Fibroblast of pulmonary artery (primary cell): ENCODE results near the gene FAM114A2.

Experiments used
- DNase-seq: peaks from one replicate; pipeline ENCODE4 v3.0.0-alpha.2; 2010; ENCODE audit warnings: low read depth
- H3K4me3 ChIP-seq: replicated peaks from 2 replicates; pipeline ENCODE4 v1.5.1; 2011; ENCODE audit warnings: low read depth, mild to moderate bottlenecking, control low read depth, low read length, moderate library complexity
- TF ChIP-seq, protein P1 (sequence below): IDR thresholded peaks from 2 replicates; pipeline ENCODE4 v1.5.1; 2011; ENCODE audit warnings: mild to moderate bottlenecking, control low read depth, low read length, inconsistent platforms; ENCODE audit errors: missing control alignments

Gene FAM114A2

DNA sequence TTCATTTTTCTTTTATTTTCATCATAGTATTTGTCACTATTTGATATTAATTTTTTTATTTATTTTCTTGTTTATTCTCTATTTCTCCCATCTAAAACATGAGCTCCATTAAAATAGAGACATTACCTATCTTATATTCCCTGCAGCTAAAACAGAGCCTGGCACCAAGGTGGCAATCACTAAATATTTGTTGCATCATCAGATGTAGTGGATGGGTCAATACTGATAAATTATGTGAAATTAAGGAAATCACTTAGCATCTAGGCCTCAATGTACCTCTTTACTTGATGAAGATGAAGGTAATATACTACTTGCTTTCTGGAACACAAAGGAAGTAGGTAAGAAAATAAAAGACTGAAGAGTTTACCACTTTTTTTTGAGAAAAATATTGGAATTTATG, 24.7 kb upstream of the FAM114A2 start:
- DNase-seq, result no peak
- H3K4me3 ChIP-seq, result no peak overlapping the region
- TF ChIP-seq, protein P1, sequence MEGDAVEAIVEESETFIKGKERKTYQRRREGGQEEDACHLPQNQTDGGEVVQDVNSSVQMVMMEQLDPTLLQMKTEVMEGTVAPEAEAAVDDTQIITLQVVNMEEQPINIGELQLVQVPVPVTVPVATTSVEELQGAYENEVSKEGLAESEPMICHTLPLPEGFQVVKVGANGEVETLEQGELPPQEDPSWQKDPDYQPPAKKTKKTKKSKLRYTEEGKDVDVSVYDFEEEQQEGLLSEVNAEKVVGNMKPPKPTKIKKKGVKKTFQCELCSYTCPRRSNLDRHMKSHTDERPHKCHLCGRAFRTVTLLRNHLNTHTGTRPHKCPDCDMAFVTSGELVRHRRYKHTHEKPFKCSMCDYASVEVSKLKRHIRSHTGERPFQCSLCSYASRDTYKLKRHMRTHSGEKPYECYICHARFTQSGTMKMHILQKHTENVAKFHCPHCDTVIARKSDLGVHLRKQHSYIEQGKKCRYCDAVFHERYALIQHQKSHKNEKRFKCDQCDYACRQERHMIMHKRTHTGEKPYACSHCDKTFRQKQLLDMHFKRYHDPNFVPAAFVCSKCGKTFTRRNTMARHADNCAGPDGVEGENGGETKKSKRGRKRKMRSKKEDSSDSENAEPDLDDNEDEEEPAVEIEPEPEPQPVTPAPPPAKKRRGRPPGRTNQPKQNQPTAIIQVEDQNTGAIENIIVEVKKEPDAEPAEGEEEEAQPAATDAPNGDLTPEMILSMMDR, result no peak

DNA sequence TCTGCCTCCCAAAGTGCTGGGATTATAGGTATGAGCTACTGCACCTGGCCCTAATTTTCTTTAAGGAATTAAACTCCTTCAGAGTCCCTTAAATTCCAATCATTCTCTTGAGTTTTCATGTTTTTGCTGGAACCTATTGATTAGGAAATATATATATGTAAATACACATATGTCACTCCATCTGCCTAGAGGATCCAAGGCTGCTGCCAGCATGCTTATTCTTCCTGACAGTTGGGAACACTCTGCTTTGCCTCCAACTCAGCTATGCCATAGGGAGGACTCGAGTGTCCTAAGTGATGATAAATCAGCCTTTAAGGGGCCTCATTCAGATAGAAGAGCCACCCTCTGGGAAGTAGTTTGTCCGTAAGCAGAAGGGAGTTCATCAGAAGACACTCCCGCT, 21.9 kb upstream of the FAM114A2 start:
- TF ChIP-seq, protein P1, result no peak
- DNase-seq, result no peak
- H3K4me3 ChIP-seq, result no peak overlapping the region

DNA sequence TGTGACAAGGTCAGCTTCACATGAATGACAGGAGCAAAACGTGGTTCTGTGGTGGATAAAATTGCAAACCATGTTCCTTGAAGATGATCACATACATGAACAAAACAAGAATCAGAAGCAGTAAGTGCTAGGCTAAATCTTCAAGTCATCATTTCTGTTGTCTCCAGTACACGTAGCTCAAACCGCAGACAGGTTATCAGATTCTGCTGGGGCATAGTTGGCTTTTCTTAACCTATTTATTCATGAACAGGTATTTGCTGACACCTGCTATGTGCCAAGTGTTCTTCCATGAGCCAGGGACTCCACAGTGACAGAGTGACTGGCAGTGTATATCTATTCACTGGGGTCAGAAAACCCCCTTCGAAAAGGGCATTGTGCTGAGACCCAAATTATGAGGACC, 20.9 kb upstream of the FAM114A2 start:
- TF ChIP-seq, protein P1, result no peak

DNA sequence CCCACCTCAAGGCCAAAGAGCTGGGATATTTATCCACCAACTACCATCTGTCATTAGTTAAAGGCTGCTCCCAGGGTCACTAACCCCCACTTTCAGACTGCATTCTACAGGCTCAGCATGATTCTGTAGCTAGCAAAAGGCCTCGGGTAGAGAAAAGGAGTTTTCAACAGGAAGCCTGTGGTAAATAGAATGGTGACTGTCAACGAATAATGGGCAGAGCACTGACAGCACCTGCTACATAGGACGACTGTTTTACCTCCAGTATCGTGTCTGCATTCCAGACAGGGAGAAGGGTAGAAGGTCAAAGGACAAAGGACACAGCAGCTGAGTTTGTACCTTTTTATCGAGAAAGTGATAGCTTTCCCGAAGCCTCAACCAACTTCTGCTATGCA, 20.3 kb upstream of the FAM114A2 start:
- no peak for DNase-seq
- no peak overlapping the region for H3K4me3 ChIP-seq
- TF ChIP-seq, protein P1, result no peak

More for the DNA sequence above, 20.9 kb upstream of the FAM114A2 start:
- DNase-seq, result no peak
- H3K4me3 ChIP-seq, result no peak overlapping the region

DNA sequence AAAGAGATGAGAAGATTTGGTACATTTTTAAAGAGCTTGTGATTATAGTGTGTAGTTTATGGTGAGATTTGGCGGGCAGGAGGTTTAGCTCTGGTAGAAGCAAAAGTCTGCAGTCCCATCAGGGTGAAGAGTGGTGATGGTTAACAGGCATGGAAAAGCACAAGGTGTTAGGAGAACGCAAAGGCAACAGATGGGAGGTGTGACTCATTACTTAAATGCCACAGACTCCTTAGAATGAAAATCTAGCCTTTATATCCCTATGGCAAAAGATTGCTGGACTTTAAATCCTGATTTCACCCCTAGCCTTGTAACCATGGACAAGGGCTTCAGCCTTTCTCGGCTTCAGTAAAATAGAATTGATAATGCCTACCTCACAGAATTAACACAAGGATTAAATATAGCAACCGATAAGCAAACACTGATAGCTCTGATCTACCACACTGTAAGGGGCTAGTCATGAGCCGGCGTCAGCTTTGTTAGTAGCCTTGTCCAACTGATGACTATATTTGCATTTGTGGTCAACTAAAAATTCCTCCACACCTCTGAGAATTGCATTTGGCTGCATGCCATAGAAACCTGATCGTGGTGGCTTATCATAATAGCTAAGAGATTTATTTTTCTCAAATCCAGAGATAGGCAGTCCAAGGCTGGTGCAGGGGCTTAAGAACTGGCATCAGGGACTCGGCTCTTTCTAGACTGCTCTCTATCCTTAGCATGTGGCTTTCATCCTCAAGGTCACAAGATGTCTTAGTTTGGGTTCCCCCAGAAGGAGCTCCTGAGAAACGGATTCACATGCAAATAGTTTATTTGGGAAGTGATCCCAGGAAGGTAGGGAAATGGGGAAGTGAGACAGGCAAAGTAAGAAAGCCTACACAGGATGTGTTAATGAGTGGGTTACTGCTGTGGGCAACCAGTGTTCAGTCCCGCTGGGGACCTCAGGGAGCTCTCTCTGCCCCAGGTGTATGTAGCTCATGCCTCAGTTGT, 19.6 kb upstream of the FAM114A2 start:
- TF ChIP-seq, protein P1, result no peak
- DNase-seq, result peak; percentile 21
- no peak overlapping the region for H3K4me3 ChIP-seq

DNA sequence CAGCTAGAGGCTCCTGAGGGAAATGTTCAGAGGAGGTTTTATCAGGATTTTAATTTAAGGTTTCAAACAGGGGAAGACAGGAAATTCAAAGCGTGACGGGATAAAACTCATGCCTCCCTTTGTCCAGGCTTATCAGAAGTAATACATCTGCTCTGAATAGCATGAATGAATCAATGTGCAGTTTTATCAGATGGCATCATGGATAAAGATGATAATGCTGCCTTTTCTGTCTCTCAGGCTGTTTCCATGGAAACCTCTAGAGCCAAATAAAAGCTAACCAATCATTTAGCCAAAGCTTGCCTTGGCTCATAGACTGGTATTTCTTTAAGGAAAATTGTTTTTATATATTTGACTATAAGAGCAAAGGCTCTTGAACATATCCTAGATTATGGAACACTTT, 16.5 kb upstream of the FAM114A2 start:
- DNase-seq, result no peak
- TF ChIP-seq, protein P1, result no peak
- H3K4me3 ChIP-seq, result no peak overlapping the region

DNA sequence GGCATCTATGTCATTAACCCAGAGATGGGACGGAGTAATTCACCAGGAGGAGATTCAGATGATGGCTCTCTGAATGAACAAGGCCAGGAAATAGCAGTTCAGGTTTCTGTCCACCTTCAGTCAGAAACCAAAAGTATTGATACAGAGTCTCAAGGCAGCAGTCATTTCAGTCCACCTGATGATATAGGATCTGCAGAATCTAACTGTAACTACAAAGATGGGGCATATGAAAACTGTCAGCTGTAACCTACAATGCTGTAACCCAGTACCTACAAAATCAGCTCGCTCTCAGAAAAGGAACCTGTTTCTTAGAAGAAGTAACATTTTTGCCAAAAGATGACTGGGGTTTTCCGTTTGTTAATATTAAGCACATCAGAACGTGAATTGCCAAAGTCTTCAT, 14.8 kb upstream of the FAM114A2 start:
- TF ChIP-seq, protein P1, result no peak
- DNase-seq, result no peak
- H3K4me3 ChIP-seq, result no peak overlapping the region
